Activated T-cell treated with anti-CD3 and anti-CD28 coated beads, Interleukin-2, amount 50 U/mL, for 48 hours (primary cell): ENCODE data around the gene CTCFL.

Experiments
- DNase-seq, 2 experiments: peaks; one replicate each; pipeline ENCODE4 v3.0.0-alpha.2; 2020

The CTCFL gene

GRCh38 chr20:57460781-57461465 lies 64.0 kb downstream of the CTCFL start:
- DNase-seq: no peak

GRCh38 chr20:57459897-57460296 lies 65.0 kb downstream of the CTCFL start:
- DNase-seq: no peak

- no peak for DNase-seq
Measured at GRCh38 chr20:57459278-57459677, 65.7 kb downstream of the CTCFL start.

- DNase-seq: no peak
Measured at GRCh38 chr20:57458400-57459160, 66.4 kb downstream of the CTCFL start.

GRCh38 chr20:57457243-57458095 lies 67.5 kb downstream of the CTCFL start:
- no peak for DNase-seq

GRCh38 chr20:57456116-57456515 lies 68.8 kb downstream of the CTCFL start:
- no peak for DNase-seq

- no peak for DNase-seq
Measured at GRCh38 chr20:57455386-57455785, 69.6 kb downstream of the CTCFL start.

GRCh38 chr20:57451795-57452661 lies 72.9 kb downstream of the CTCFL start:
- DNase-seq: peak in 1 of 2 experiments; percentile 31

- no peak for DNase-seq
Measured at GRCh38 chr20:57451431-57451794, 73.5 kb downstream of the CTCFL start.

GRCh38 chr20:57450931-57451330 lies 74.0 kb downstream of the CTCFL start:
- no peak for DNase-seq

GRCh38 chr20:57450419-57450818 lies 74.5 kb downstream of the CTCFL start:
- DNase-seq: no peak

GRCh38 chr20:57449398-57450354 lies 75.3 kb downstream of the CTCFL start:
- no peak for DNase-seq

GRCh38 chr20:57448764-57449354 lies 76.1 kb downstream of the CTCFL start:
- DNase-seq: no peak
